Activated naive CD8-positive, alpha-beta T cell treated with anti-CD3 and anti-CD28 coated beads, Interleukin-2, amount 50 U/mL, for 24 hours (primary cell): ENCODE data around the gene ANKRD49.
A peak's percentile ranks its signal among the peaks of the same experiment; 100 is the strongest.

Experiments
- ATAC-seq: fragments of 150-1000 bp; cut with Tn5 transposase; one replicate; pipeline ENCODE4 v1.10.0; 2021
- DNase-seq: peaks from one replicate; pipeline ENCODE4 v3.0.0; 2021
- H3K27ac Mint-ChIP-seq: one replicate; pipeline ENCODE4 v1.8.0; 2021; ENCODE audit warnings: mild to moderate bottlenecking, mixed read lengths
- H3K27me3 Mint-ChIP-seq: one replicate; pipeline ENCODE4 v1.8.0; 2021; ENCODE audit warnings: mixed read lengths
- H3K36me3 Mint-ChIP-seq: one replicate; pipeline ENCODE4 v1.8.0; 2021; ENCODE audit warnings: low read depth, mixed read lengths
- H3K4me1 Mint-ChIP-seq: one replicate; pipeline ENCODE4 v1.8.0; 2021; ENCODE audit warnings: mixed read lengths
- H3K4me3 Mint-ChIP-seq: one replicate; pipeline ENCODE4 v1.8.0; 2021; ENCODE audit warnings: mild to moderate bottlenecking, moderate library complexity, mixed read lengths
- H3K9me3 Mint-ChIP-seq: one replicate; pipeline ENCODE4 v1.8.0; 2021; ENCODE audit warnings: mixed read lengths

Gene ANKRD49

DNA sequence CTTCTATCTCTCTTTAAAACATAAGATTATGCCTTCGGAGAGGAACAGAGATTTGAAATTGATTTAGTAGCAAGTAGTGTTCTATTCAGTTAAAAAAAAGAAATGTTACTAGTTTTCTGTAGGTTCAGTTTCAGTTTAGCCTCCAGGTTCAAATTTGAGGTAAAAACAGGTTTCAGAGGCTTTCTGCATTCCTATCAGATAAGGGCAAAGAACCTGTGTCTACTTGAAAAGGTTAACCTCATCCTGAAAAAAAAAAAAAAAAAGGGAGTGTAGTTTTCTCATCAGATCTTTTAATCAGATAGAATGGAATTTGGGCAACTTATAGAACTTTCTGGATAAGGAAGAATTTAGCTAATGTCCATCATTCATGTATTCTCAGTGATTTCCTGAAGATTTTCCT lies 30.6 kb downstream of the ANKRD49 start:
- Mint-ChIP-seq H3K27me3 (peaks cover 2% of the 10 kb centered on the region), H3K4me1 (no peaks in the 10 kb centered on the region), H3K36me3 (no peaks in the 10 kb centered on the region), H3K9me3 (no peaks in the 10 kb centered on the region), H3K4me3 (no peak overlapping the region), H3K27ac (no peak overlapping the region)
- no peak for ATAC-seq
- no peak for DNase-seq

DNA sequence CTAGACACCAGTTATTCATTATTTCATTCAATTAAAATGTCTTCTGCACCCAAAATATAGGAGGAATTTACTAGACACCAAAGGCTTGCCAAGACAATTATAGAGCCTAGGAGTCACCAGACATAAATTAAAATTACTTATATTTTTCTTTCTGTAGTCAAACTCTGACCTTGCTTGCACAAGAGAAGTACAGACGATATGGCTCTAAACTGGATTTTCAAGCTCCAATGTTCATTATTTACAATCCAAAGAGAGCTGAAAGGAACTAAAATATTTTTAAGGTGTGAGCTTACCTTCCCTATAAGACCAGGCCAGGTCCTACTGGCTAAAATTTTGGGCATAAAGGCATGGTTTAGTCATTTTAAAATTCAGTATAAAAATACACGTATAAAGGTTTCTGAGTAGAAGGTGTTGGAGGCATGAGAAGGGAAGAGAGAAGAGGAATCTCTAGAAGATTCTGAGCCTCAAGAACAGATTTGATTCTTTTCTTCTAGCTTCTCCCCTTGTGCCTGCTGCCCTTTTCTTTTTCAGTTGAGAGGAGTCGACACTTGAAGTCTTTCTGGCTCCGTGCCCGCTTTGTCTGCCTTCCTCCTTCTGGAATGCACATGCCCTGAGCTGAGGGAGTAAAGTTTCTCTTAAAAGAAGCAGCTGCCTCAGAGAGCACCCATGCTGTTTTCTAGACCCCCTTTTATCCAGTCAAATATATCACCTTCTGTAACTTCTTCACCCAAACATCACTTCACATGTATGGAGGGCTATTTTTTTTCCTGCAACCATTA lies 32.0 kb downstream of the ANKRD49 start:
- H3K36me3 Mint-ChIP-seq: no peaks in the 10 kb centered on the region
- H3K27me3 Mint-ChIP-seq: peaks cover 2% of the 10 kb centered on the region
- ATAC-seq (no peak), DNase-seq (no peak)
- H3K4me1 Mint-ChIP-seq: no peaks in the 10 kb centered on the region
- no peak overlapping the region for H3K27ac Mint-ChIP-seq
- no peak overlapping the region for H3K4me3 Mint-ChIP-seq
- H3K9me3 Mint-ChIP-seq: no peaks in the 10 kb centered on the region

DNA sequence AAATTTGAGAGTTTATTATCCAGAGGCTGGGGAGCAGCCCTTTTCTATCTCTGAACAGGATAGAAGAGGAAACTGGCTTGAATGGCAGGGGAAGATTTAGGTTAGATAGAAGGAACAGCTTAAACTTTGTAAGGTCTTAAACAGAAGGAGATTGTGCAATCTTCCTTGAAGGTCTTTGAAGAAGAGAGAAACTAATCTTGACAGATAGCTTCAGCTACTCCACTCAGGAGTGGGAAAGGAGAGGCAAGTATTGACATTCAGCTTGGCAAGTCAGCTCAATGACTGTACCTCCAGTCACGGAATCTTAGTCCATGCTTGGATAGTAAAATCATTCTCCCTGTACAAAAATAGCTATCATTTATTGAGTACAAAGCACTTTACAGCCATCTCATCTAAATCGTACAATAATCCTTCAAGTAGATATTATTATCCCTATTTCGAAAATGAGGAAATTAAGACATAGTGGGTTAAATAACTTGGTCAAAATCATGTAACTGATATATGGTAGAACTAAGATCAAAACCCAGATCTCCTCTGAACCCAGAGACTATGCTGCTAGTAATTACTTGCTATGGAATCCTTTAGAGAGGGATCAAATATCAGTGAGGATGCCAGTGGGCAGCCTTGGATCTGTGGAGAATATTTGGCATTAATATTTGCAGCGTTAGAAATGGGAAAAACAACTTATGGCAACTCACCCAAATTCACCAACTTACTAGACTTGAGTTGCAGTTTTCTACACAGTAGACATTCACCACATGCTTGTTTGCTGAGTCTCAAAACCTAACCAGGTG lies 33.1 kb downstream of the ANKRD49 start:
- Mint-ChIP-seq H3K27me3 (peaks cover 4% of the 10 kb centered on the region), H3K4me3 (no peak overlapping the region), H3K9me3 (no peaks in the 10 kb centered on the region), H3K27ac (no peak overlapping the region), H3K4me1 (no peaks in the 10 kb centered on the region), H3K36me3 (no peaks in the 10 kb centered on the region)
- DNase-seq: no peak
- no peak for ATAC-seq

DNA sequence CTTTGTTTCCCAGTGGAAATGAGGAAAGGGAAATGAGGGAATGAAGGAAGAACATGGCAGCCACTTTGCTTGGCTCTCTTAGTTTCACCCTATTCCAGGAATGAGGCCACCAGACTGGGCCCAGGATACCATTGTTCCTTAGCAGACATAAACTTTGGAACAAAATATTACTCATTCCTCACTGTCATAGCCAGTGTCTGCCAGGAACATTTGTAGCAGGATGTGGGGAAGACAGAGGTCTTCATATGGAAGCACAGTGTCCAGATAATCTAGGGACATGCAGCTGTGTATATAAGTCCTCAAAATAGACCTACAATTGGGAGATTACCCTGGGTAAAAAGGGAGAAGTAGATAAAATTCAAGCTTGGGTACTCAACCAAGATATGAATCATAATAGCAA lies 34.8 kb downstream of the ANKRD49 start:
- Mint-ChIP-seq H3K9me3 (no peaks in the 10 kb centered on the region), H3K4me1 (no peaks in the 10 kb centered on the region), H3K4me3 (no peak overlapping the region), H3K27ac (no peak overlapping the region), H3K36me3 (no peaks in the 10 kb centered on the region), H3K27me3 (peaks cover 5% of the 10 kb centered on the region)
- ATAC-seq: no peak
- DNase-seq: no peak

DNA sequence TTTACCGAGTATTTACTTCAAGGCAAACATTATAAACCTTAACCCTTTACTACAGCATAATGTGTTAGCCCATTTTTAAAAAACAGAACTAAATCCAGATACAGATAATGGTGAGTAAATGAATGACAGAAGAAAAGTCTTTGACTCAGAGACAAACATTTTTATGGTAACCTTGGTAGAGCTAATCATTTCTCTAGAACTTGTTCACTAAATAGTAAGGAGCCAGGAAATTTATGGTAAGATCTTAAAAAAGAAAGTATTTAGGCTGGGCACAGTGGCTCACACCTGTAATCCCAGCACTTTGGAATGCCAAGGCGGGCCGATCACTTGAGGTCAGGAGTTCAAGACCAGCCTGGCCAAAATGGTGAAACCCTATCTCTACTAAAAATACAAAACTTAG lies 38.4 kb downstream of the ANKRD49 start:
- peaks cover 15% of the 10 kb centered on the region for H3K27me3 Mint-ChIP-seq
- H3K4me3 Mint-ChIP-seq: no peak overlapping the region
- H3K9me3 Mint-ChIP-seq: no peaks in the 10 kb centered on the region
- H3K4me1 Mint-ChIP-seq: no peaks in the 10 kb centered on the region
- DNase-seq (no peak), ATAC-seq (no peak)
- H3K36me3 Mint-ChIP-seq: no peaks in the 10 kb centered on the region
- H3K27ac Mint-ChIP-seq: no peak overlapping the region

DNA sequence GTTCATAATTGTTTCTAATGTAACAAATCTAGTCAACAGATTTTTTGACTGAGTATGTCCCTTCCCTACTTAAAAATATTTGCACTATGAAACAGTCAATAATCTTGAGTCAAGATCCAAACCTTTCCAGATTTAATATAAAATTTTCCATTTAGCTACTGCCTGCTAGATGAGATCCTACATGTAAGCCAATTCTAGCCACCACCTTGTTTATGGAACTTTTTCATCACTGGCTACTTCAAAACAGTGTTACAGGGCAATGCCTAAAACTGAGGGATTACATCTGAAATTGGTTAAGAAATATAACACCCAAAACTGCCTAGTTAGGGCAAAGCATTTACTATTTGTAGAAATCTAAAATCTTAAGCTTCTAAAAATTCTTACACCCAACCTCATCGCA lies 39.4 kb downstream of the ANKRD49 start:
- H3K36me3 Mint-ChIP-seq: no peaks in the 10 kb centered on the region
- H3K4me3 Mint-ChIP-seq: no peak overlapping the region
- no peaks in the 10 kb centered on the region for H3K9me3 Mint-ChIP-seq
- no peaks in the 10 kb centered on the region for H3K4me1 Mint-ChIP-seq
- no peak for ATAC-seq
- H3K27me3 Mint-ChIP-seq: peaks cover 21% of the 10 kb centered on the region
- DNase-seq: no peak
- H3K27ac Mint-ChIP-seq: no peak overlapping the region

DNA sequence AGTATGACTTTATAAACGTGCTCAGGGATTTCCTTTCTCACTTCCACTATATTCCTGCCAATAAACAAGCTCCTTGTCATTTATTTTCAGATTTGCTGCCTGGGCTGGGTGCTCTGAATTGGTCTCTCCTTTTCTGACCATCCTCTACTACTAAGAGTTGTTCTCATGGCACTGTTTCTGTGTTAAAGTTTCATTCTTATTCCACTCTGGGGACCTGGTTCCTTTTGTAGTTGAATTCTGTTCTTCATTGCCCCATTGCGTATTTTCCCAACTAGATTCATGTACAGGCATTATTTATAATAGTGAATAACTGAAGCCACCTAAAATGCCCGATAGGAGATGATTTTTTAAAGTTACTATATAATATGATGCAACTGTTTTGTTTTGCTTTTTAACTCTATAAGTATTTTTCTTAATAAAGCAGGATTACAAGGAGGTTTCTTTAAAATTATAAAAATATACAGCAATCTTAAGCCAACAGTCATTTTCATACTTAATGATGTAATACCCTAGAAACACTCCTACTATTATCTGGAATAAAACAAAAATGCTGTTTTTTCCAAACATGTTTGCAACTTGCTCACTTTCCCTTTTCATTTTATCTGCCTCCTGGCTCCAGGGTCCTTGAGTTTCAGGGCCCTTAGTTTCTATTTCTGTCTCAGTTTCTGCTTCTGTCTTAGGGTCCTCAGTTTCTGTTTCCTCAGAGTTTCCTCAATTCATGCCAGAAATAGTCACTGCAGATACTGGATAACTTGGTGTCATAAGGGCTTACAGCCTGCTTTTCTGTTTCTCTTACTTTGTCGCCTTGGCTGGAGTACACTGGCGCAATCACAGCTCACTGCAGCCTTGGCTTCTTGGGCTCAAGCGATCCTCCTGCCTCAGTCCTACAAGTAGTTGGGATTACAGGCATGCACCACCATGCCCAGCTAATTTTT lies 40.2 kb downstream of the ANKRD49 start:
- no peaks in the 10 kb centered on the region for H3K9me3 Mint-ChIP-seq
- no peaks in the 10 kb centered on the region for H3K36me3 Mint-ChIP-seq
- H3K27ac Mint-ChIP-seq: no peak overlapping the region
- peaks cover 22% of the 10 kb centered on the region for H3K27me3 Mint-ChIP-seq
- DNase-seq: no peak
- ATAC-seq: no peak
- H3K4me1 Mint-ChIP-seq: no peaks in the 10 kb centered on the region
- no peak overlapping the region for H3K4me3 Mint-ChIP-seq

DNA sequence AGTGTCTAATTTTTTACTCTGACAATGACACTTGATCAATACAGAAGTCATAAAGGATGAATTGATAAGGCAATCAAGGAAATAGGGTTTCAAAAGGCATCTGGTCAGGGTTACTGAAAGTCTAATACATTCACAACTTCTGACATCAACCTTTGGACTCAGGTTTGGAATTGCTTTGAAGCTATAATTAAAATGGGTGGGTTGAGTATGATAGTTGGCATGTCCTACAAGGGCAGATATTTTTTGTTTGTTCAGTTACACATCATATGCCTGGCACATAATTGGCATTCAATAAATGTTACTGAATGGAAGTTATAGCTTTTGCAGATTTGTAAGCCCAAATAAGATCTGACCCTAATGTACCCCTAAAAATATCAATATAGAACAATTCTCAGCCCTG lies 42.6 kb downstream of the ANKRD49 start:
- H3K36me3 Mint-ChIP-seq: no peaks in the 10 kb centered on the region
- no peaks in the 10 kb centered on the region for H3K9me3 Mint-ChIP-seq
- H3K4me3 Mint-ChIP-seq: no peak overlapping the region
- H3K27ac Mint-ChIP-seq: no peak overlapping the region
- no peak for ATAC-seq
- no peaks in the 10 kb centered on the region for H3K4me1 Mint-ChIP-seq
- DNase-seq: no peak
- H3K27me3 Mint-ChIP-seq: peaks cover 23% of the 10 kb centered on the region

DNA sequence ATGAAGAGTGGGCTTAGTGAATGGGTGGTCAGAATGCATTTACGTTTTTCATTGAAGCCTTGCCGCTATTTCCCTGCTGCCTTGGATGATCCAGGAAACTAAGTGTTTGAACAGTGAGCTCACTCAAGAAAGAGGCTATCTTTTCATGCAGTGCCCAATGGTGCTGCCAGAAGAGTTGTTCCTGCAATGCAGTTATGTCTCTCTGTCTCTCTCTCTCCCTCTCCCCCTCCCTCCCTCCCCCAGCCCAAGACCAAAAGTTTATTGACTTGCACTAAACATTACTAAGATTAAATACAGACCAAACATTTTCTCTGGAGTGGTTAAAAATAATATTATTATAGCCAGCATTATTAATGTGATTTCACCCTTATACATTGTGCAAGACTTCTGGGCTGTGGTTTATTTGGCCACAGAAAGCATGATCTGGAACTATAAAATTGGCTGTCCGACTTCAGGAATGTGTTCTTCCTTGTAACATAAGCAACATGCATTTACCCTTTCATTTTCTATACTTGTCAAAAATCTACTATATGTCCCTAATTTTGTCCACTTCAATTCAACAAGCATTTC lies 43.3 kb downstream of the ANKRD49 start:
- Mint-ChIP-seq H3K9me3 (no peaks in the 10 kb centered on the region), H3K4me1 (peaks cover 2% of the 10 kb centered on the region), H3K27me3 (peaks cover 23% of the 10 kb centered on the region)

DNA sequence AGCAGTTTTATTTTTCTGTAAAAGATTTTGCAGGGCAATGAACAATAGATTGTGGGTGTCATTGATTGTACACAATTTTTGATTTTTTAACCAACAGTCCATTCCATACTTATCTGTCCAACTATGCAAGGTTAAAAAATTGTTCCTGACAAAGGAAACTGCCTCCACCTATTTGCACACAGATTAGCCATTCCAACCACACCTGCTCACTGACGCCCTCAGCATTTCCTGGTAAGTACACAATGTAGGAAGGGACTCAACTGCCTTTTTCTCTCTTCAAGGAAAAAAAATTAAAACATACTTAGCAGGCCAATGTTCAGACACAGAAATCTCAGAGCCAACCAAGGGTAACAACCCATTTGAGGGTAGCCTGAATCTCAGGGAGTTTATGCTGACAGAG lies 45.6 kb downstream of the ANKRD49 start:
- H3K36me3 Mint-ChIP-seq: no peaks in the 10 kb centered on the region
- no peaks in the 10 kb centered on the region for H3K9me3 Mint-ChIP-seq
- no peak overlapping the region for H3K4me3 Mint-ChIP-seq
- ATAC-seq (no peak), DNase-seq (no peak)
- peaks cover 20% of the 10 kb centered on the region for H3K27me3 Mint-ChIP-seq
- peaks cover 13% of the 10 kb centered on the region for H3K4me1 Mint-ChIP-seq
- no peak overlapping the region for H3K27ac Mint-ChIP-seq

More for the DNA sequence above, 43.3 kb downstream of the ANKRD49 start:
- no peaks in the 10 kb centered on the region for H3K36me3 Mint-ChIP-seq
- no peak overlapping the region for H3K27ac Mint-ChIP-seq
- no peak overlapping the region for H3K4me3 Mint-ChIP-seq
- DNase-seq: no peak
- ATAC-seq: no peak

DNA sequence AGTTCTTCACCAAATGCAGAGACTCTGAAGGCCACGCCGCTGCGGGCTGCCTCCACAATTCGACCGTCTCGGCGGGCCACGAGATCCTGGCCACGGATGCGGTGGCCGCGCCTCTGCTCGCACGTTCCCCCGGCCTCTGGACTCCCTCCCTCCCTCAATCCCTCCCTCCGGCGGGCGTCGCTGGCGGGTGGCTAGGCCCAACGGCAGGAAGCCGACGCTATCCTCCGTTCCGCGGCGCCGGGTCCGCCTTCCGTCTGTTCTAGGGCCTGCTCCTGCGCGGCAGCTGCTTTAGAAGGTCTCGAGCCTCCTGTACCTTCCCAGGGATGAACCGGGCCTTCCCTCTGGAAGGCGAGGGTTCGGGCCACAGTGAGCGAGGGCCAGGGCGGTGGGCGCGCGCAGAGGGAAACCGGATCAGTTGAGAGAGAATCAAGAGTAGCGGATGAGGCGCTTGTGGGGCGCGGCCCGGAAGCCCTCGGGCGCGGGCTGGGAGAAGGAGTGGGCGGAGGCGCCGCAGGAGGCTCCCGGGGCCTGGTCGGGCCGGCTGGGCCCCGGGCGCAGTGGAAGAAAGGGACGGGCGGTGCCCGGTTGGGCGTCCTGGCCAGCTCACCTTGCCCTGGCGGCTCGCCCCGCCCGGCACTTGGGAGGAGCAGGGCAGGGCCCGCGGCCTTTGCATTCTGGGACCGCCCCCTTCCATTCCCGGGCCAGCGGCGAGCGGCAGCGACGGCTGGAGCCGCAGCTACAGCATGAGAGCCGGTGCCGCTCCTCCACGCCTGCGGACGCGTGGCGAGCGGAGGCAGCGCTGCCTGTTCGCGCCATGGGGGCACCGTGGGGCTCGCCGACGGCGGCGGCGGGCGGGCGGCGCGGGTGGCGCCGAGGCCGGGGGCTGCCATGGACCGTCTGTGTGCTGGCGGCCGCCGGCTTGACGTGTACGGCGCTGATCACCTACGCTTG lies 50.2 kb downstream of the ANKRD49 start, which contains the start of gene FUT4:
Gene FUT4, plus strand, starts transcription at position 227 of the 951 bp plus-strand sequence. Its CDS starts 213 bp downstream, at position 440.
- peak; percentile 78 for DNase-seq

DNA sequence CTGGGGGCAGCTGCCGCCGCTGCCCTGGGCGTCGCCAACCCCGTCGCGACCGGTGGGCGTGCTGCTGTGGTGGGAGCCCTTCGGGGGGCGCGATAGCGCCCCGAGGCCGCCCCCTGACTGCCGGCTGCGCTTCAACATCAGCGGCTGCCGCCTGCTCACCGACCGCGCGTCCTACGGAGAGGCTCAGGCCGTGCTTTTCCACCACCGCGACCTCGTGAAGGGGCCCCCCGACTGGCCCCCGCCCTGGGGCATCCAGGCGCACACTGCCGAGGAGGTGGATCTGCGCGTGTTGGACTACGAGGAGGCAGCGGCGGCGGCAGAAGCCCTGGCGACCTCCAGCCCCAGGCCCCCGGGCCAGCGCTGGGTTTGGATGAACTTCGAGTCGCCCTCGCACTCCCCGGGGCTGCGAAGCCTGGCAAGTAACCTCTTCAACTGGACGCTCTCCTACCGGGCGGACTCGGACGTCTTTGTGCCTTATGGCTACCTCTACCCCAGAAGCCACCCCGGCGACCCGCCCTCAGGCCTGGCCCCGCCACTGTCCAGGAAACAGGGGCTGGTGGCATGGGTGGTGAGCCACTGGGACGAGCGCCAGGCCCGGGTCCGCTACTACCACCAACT lies 51.0 kb downstream of the ANKRD49 start:
- Mint-ChIP-seq H3K4me1 (peaks cover 42% of the 10 kb centered on the region), H3K36me3 (peaks cover 4% of the 10 kb centered on the region), H3K27ac (no peak overlapping the region), H3K27me3 (no peaks in the 10 kb centered on the region), H3K4me3 (peak overlapping the region; percentile 77), H3K9me3 (no peaks in the 10 kb centered on the region)
- ATAC-seq (no peak), DNase-seq (no peak)

More for the DNA sequence above, 50.2 kb downstream of the ANKRD49 start, which contains the start of gene FUT4:
- ATAC-seq: peak; percentile 94
- Mint-ChIP-seq H3K4me1 (peaks cover 40% of the 10 kb centered on the region), H3K27me3 (peaks cover 3% of the 10 kb centered on the region), H3K36me3 (peaks cover 4% of the 10 kb centered on the region), H3K4me3 (peak within 1 kb of the TSS; percentile 90), H3K9me3 (no peaks in the 10 kb centered on the region), H3K27ac (peak within 1 kb of the TSS; percentile 94)
